ENCODE measurements around the gene ARRB1. TPM values are rescaled to one million over a fixed set of nuclear protein-coding genes. Genes with fewer than 3 reads are reported as not detected.
A peak's percentile ranks its signal among the peaks of the same experiment; 100 is the strongest.

Gene ARRB1
- total RNA-seq, 1 experiment from 2014 or later: 116 TPM

DNA sequence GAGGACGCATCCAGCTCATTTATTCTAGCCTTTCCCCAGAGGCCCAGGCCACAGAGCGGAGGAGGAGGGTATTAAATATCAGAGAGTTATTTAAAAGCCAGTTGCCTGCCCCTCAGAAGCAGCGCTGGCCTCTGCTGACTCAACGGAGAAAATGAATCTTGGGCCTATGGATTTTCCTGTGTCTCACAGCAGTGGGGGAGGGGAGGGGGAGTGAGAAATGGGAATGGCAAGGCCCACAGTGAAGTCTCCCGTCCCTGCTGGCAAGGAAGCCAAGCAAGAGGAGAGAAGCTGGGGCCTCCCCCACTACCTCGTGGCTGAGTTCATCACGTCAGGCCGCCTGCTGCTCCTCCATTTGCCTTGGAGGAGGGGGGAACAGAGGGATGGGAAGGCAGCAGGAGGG, 115.4 kb downstream of the ARRB1 start:
- POLR2A ChIA-PET: no interaction called here
- H3K27me3 Mint-ChIP-seq (ENCODE audit: insufficient read depth, unreplicated experiment): peaks cover 21% of the 10 kb centered on the region
- no peaks in the 10 kb centered on the region for H3K4me1 Mint-ChIP-seq (ENCODE audit: low read depth, unreplicated experiment)
- BruUV-seq (replicated peaks): no TSS peak
- no peak overlapping the region for H3K4me3 Mint-ChIP-seq (ENCODE audit: unreplicated experiment)
- H3K36me3 Mint-ChIP-seq (ENCODE audit: insufficient read depth, unreplicated experiment): no peaks in the 10 kb centered on the region
- peaks cover 9% of the 10 kb centered on the region for H3K9me3 Mint-ChIP-seq (ENCODE audit: unreplicated experiment)
- Histone ChIP-seq H3K27me3 (replicated peaks; ENCODE audit: control insufficient read depth, insufficient read depth, low read length) (no peaks in the 10 kb centered on the region; the same call in 1 of the 2 replicates), H3K4me1 (peaks cover 9% of the 10 kb centered on the region; the same call in 1 of the 2 replicates), H3K36me3 (ENCODE audit: control insufficient read depth, insufficient read depth, low read length) (no peaks in the 10 kb centered on the region), H3K9me3 (no peaks in the 10 kb centered on the region), H3K4me3 (ENCODE audit: low read depth, low read length) (no peak overlapping the region)
- no peak overlapping the region for H3K27ac Mint-ChIP-seq (ENCODE audit: unreplicated experiment)
- peak in 1 of 2 experiments; percentile 20 for DNase-seq
- CTCF ChIA-PET: interaction anchor here (0.6 to 1.1 kb wide), 3 partner anchors 12 to 96 kb away, joined by 3 read pairs; no protein-coding TSS in a partner anchor
- TF ChIP-seq, protein P1, sequence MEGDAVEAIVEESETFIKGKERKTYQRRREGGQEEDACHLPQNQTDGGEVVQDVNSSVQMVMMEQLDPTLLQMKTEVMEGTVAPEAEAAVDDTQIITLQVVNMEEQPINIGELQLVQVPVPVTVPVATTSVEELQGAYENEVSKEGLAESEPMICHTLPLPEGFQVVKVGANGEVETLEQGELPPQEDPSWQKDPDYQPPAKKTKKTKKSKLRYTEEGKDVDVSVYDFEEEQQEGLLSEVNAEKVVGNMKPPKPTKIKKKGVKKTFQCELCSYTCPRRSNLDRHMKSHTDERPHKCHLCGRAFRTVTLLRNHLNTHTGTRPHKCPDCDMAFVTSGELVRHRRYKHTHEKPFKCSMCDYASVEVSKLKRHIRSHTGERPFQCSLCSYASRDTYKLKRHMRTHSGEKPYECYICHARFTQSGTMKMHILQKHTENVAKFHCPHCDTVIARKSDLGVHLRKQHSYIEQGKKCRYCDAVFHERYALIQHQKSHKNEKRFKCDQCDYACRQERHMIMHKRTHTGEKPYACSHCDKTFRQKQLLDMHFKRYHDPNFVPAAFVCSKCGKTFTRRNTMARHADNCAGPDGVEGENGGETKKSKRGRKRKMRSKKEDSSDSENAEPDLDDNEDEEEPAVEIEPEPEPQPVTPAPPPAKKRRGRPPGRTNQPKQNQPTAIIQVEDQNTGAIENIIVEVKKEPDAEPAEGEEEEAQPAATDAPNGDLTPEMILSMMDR (IDR thresholded peaks at IDR 0.05; ENCODE audit: insufficient read depth in 1 of 2, low read depth in 1 of 2, low read length in 1 of 2, severe bottlenecking in 1 of 2, unreplicated experiment in 1 of 2): no peak
- intact Hi-C loops (cut with micrococcal nuclease; ENCODE audit: unreplicated experiment): no loop called here

DNA sequence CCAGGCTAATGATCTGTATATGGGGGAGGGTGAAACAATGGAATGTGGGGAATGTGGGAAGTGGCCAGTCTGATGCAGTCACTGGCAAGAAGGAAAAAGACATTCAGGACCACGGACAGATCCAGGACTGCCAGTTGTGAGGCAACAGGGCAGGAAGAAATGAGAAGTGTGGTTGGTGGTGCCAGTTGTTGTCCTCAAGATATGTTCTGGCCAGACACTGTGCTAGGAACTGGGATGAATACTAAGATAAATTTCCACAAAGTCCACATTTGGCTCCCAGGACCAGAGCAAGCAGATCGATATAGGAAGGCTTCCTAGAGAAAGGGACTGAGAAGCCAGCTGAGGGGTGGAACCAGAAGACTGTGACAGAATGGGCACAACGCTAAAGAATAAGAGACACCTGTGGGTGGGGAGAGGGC, 117.7 kb downstream of the ARRB1 start:
- DNase-seq: peak; percentile 77 to 92
- Mint-ChIP-seq H3K27me3 (ENCODE audit: insufficient read depth, unreplicated experiment) (peaks cover 16% of the 10 kb centered on the region), H3K4me1 (ENCODE audit: low read depth, unreplicated experiment) (no peaks in the 10 kb centered on the region), H3K27ac (ENCODE audit: unreplicated experiment) (no peak overlapping the region), H3K4me3 (ENCODE audit: unreplicated experiment) (no peak overlapping the region), H3K36me3 (ENCODE audit: insufficient read depth, unreplicated experiment) (no peaks in the 10 kb centered on the region), H3K9me3 (ENCODE audit: unreplicated experiment) (peaks cover 9% of the 10 kb centered on the region)
- H3K36me3 ChIP-seq (ENCODE audit: control insufficient read depth, insufficient read depth, low read length): no peaks in the 10 kb centered on the region
- H3K27me3 ChIP-seq (replicated peaks; ENCODE audit: control insufficient read depth, insufficient read depth, low read length): no peaks in the 10 kb centered on the region; the same call in none of the 2 replicates
- no TSS peak for BruUV-seq (replicated peaks)
- no peaks in the 10 kb centered on the region for H3K9me3 ChIP-seq
- no peak overlapping the region for H3K4me3 ChIP-seq (ENCODE audit: low read depth, low read length)
- TF ChIP-seq, protein P1 (IDR thresholded peaks at IDR 0.05; ENCODE audit: insufficient read depth in 1 of 2, low read depth in 1 of 2, low read length in 1 of 2, severe bottlenecking in 1 of 2, unreplicated experiment in 1 of 2): no peak
- ChIA-PET CTCF (interaction anchor here (0.6 to 3.0 kb wide), 6 partner anchors 8 to 93 kb away, joined by 3 to 14 read pairs (median 4); no protein-coding TSS in a partner anchor), POLR2A (interaction anchor here (0.5 kb wide), 1 partner anchor 133 kb away, joined by 8 read pairs; no protein-coding TSS in a partner anchor)
- H3K4me1 ChIP-seq: no peaks in the 10 kb centered on the region
- intact Hi-C loops (cut with micrococcal nuclease; ENCODE audit: unreplicated experiment): loop anchor here (1.0 kb wide), 2 partner anchors 15 to 19 kb away; no protein-coding TSS in a partner anchor

DNA sequence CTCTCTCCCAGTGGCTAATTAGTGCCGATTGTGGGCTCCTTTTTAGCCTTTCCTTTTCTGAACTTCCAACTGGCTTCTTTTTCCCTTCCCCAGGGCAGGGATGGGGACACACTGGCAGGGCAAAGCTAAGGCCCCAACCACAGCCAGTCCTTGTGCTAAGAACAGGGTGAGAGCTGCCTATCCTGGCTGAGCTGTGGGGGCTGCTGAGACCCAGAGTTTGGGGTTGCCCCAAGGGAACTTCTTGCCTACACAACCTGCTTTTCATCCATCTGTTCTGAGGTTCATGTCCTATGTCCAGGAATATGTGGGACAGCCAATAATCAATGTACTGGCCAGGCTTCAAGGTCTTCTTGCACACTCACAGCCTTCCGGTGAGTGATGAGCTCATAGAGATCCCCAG, 120.8 kb downstream of the ARRB1 start:
- intact Hi-C loops (cut with micrococcal nuclease; ENCODE audit: unreplicated experiment): no loop called here
- Mint-ChIP-seq H3K27ac (ENCODE audit: unreplicated experiment) (no peak overlapping the region), H3K4me1 (ENCODE audit: low read depth, unreplicated experiment) (no peaks in the 10 kb centered on the region), H3K9me3 (ENCODE audit: unreplicated experiment) (peaks cover 9% of the 10 kb centered on the region), H3K27me3 (ENCODE audit: insufficient read depth, unreplicated experiment) (peaks cover 16% of the 10 kb centered on the region), H3K4me3 (ENCODE audit: unreplicated experiment) (no peak overlapping the region), H3K36me3 (ENCODE audit: insufficient read depth, unreplicated experiment) (no peaks in the 10 kb centered on the region)
- no peaks in the 10 kb centered on the region; the same call in none of the 2 replicates for H3K27me3 ChIP-seq (replicated peaks; ENCODE audit: control insufficient read depth, insufficient read depth, low read length)
- no peaks in the 10 kb centered on the region for H3K9me3 ChIP-seq
- DNase-seq: peak in 1 of 2 experiments; percentile 28
- TF ChIP-seq, protein P1 (IDR thresholded peaks at IDR 0.05; ENCODE audit: insufficient read depth in 1 of 2, low read depth in 1 of 2, low read length in 1 of 2, severe bottlenecking in 1 of 2, unreplicated experiment in 1 of 2): no peak
- H3K4me1 ChIP-seq: no peaks in the 10 kb centered on the region
- POLR2A ChIA-PET: no interaction called here
- CTCF ChIA-PET: interaction anchor here (1.0 to 1.8 kb wide), 4 partner anchors 11 to 90 kb away, joined by 3 to 13 read pairs (median 4); no protein-coding TSS in a partner anchor
- no peak overlapping the region for H3K4me3 ChIP-seq (ENCODE audit: low read depth, low read length)
- no TSS peak for BruUV-seq (replicated peaks)
- H3K36me3 ChIP-seq (ENCODE audit: control insufficient read depth, insufficient read depth, low read length): no peaks in the 10 kb centered on the region

Data from Caco-2 (cell line).